ENCODE data around the gene SETD7.

SETD7 gene

DNA sequence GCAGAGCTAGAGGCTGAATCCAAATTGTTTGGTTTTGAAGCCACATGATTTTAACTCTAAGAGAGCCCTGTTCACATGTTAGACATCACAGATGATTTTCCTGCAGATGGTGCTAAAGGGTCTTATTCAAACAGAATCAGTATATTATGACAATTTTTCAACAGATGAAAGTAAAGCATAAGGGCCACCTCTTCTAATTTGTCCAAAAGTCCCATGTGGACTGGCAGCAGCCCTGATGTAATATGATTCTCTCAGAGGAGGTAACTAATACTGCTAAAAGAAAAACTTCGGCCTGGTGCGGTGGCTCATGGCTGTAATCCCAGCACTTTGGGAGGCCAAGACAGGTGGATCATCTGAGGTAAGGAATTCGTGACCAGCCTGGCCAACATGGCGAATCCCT is 26.0 kb upstream of the SETD7 start:
- TF ChIP-seq, protein P1, sequence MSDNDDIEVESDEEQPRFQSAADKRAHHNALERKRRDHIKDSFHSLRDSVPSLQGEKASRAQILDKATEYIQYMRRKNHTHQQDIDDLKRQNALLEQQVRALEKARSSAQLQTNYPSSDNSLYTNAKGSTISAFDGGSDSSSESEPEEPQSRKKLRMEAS (IDR thresholded peaks at IDR 0.05; ENCODE audit: low read depth, low read length), result no peak
- TF ChIP-seq POLR2A (IDR thresholded peaks at IDR 0.05; ENCODE audit: extremely low read depth, insufficient read length) (no peak), MYC (IDR thresholded peaks at IDR 0.05; ENCODE audit: low read depth, low read length) (no peak)
- TF ChIP-seq, protein P2, sequence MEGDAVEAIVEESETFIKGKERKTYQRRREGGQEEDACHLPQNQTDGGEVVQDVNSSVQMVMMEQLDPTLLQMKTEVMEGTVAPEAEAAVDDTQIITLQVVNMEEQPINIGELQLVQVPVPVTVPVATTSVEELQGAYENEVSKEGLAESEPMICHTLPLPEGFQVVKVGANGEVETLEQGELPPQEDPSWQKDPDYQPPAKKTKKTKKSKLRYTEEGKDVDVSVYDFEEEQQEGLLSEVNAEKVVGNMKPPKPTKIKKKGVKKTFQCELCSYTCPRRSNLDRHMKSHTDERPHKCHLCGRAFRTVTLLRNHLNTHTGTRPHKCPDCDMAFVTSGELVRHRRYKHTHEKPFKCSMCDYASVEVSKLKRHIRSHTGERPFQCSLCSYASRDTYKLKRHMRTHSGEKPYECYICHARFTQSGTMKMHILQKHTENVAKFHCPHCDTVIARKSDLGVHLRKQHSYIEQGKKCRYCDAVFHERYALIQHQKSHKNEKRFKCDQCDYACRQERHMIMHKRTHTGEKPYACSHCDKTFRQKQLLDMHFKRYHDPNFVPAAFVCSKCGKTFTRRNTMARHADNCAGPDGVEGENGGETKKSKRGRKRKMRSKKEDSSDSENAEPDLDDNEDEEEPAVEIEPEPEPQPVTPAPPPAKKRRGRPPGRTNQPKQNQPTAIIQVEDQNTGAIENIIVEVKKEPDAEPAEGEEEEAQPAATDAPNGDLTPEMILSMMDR (IDR thresholded peaks at IDR 0.05; ENCODE audit: low read depth, low read length), result no peak
- H3K4me3 ChIP-seq (ENCODE audit: low read depth, low read length), result no peak overlapping the region
- no peak for DNase-seq (ENCODE audit: low read depth)

DNA sequence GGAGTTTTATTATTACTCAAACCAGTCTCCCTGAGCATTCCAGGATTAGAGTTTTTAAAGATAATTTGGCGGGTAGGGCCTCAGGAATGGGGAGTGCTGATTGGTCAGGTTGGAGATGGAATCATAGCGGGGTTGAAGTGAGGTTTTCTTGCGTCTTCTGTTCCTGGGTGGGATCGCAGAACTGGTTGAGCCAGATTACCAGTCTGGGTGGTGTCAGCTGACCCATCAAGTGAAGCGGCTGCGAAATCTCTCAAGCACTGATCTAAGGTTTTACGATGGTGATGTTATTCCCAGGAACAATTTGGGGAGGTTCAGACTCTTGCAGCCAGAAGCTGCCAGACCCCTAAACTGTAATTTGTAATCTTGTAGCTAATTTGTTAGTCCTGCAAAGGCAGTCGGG is 25.1 kb upstream of the SETD7 start:
- no peak overlapping the region for H3K4me3 ChIP-seq (ENCODE audit: low read depth, low read length)
- TF ChIP-seq, protein P1 (IDR thresholded peaks at IDR 0.05; ENCODE audit: low read depth, low read length), result no peak
- TF ChIP-seq, protein P2 (IDR thresholded peaks at IDR 0.05; ENCODE audit: low read depth, low read length), result no peak
- TF ChIP-seq MYC (IDR thresholded peaks at IDR 0.05; ENCODE audit: low read depth, low read length) (no peak), POLR2A (IDR thresholded peaks at IDR 0.05; ENCODE audit: extremely low read depth, insufficient read length) (no peak)
- no peak for DNase-seq (ENCODE audit: low read depth)

DNA sequence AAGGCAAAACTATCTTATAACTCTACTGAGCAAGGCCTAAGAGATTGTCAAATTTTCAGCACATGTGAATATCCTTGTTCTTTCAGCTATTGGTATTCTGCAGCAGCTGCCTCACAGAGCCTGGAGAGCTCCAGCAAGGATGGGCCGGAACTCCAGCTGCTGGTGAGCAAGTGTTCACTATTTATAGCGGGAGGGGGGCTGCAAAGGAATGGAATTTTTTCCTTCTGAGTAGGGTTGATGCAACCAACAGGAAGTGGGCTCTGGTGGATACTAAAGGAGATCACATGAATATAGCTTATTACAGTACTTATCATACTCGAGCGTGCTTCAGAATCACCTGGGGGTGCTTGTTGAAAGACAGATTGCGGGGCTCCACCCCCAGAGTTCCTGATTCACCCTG is 20.2 kb upstream of the SETD7 start:
- no peak for TF ChIP-seq MYC (IDR thresholded peaks at IDR 0.05; ENCODE audit: low read depth, low read length)
- no peak for TF ChIP-seq POLR2A (IDR thresholded peaks at IDR 0.05; ENCODE audit: extremely low read depth, insufficient read length)
- TF ChIP-seq, protein P2 (IDR thresholded peaks at IDR 0.05; ENCODE audit: low read depth, low read length), result no peak
- no peak for DNase-seq (ENCODE audit: low read depth)
- H3K4me3 ChIP-seq (ENCODE audit: low read depth, low read length), result no peak overlapping the region

DNA sequence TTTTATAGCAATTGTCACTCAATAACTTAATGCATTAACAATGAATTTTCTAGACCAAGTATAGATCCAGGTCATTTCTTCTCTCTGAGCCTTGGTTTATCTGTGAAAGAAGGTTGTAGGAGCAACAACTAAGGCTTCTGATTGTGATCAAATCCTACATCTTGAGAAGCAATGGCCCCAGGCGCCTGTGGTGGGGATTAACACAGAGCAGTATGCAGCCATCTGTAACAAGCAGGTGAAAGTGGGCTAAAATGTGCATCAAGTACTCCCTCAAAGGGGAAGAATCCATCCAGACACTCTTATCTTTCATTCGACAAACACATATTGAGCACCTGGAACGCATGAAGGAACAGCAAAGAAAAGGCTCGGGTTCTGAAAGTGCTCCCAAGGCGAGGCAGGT is 19.1 kb upstream of the SETD7 start:
- no peak for TF ChIP-seq POLR2A (IDR thresholded peaks at IDR 0.05; ENCODE audit: extremely low read depth, insufficient read length)
- no peak for TF ChIP-seq MYC (IDR thresholded peaks at IDR 0.05; ENCODE audit: low read depth, low read length)
- TF ChIP-seq, protein P2 (IDR thresholded peaks at IDR 0.05; ENCODE audit: low read depth, low read length), result no peak
- TF ChIP-seq, protein P1 (IDR thresholded peaks at IDR 0.05; ENCODE audit: low read depth, low read length), result no peak
- DNase-seq (ENCODE audit: low read depth), result no peak

DNA sequence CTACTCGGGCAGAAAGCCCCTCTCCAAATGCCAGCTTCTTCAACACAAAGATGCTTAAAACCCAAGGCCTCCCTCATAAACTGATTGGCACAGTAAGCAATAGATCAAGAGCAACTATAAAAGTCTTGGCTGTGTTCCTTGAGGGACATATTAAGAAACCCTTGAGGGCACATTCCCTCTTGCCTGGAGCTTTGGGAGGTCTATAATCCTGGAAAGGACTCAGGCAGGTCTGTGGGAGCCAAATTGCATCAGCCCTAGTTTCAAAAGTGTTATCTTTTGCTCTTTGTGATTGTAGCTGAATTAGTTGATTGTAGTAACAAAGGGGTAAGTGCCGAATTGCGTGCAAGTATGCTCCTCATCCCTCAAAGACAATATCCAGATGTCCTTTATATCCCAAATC is 18.6 kb upstream of the SETD7 start:
- no peak for DNase-seq (ENCODE audit: low read depth)
- TF ChIP-seq, protein P2 (IDR thresholded peaks at IDR 0.05; ENCODE audit: low read depth, low read length), result no peak
- TF ChIP-seq MYC (IDR thresholded peaks at IDR 0.05; ENCODE audit: low read depth, low read length) (no peak), POLR2A (IDR thresholded peaks at IDR 0.05; ENCODE audit: extremely low read depth, insufficient read length) (no peak)
- TF ChIP-seq, protein P1 (IDR thresholded peaks at IDR 0.05; ENCODE audit: low read depth, low read length), result no peak
- no peak overlapping the region for H3K4me3 ChIP-seq (ENCODE audit: low read depth, low read length)

More for the DNA sequence above, 19.1 kb upstream of the SETD7 start:
- no peak overlapping the region for H3K4me3 ChIP-seq (ENCODE audit: low read depth, low read length)

Data from NB4 (cell line).